Mesodermal cell (in vitro differentiated cells): ENCODE measurements around the gene NOTCH4.
"Not testable (repeated sequence)": the region's sequence is repeated elsewhere in the genome, so short reads cannot be mapped to it uniquely, and the experiment has no call there.

Experiments used
- H3K27ac ChIP-seq: 2 replicates; pipeline ENCODE4 v1.7.0; 2013; ENCODE audit warnings: mild to moderate bottlenecking, low read depth, low read length, moderate library complexity; ENCODE audit not compliant: severe bottlenecking
- H3K36me3 ChIP-seq: 2 replicates; pipeline ENCODE4 v1.7.1; 2013; ENCODE audit warnings: mild to moderate bottlenecking, low read length, moderate library complexity; ENCODE audit not compliant: control insufficient read depth, insufficient read depth
- H3K4me1 ChIP-seq: one replicate; pipeline ENCODE4 v1.7.1; 2013; ENCODE audit warnings: mild to moderate bottlenecking, low read length; ENCODE audit not compliant: insufficient read depth, control insufficient read depth, poor library complexity, severe bottlenecking
- H3K4me3 ChIP-seq: 2 replicates; pipeline ENCODE4 v1.7.0; 2013; ENCODE audit warnings: low read length, control low read depth, mild to moderate bottlenecking; ENCODE audit not compliant: insufficient read depth, poor library complexity, severe bottlenecking; ENCODE audit errors: extremely low read depth
- H3K9me3 ChIP-seq: 2 replicates; pipeline ENCODE4 v1.7.1; 2013; ENCODE audit warnings: mild to moderate bottlenecking, low read length, moderate library complexity; ENCODE audit not compliant: control insufficient read depth
- WGBS, 2 experiments: methylation state at CpG; one replicate each; pipeline ENCODE4 v1.1.5; 2013; ENCODE audit warnings: missing lambda C conversion rate in 2 of 2; ENCODE audit not compliant: insufficient coverage in 2 of 2; 5-methylcytosine and 5-hydroxymethylcytosine counted together

Gene NOTCH4

GRCh38 chr6:32202186-32202585 lies 21.7 kb downstream of the NOTCH4 start:
- H3K9me3 ChIP-seq = no peaks in the 10 kb centered on the region
- H3K4me3 ChIP-seq = no peak overlapping the region
- H3K36me3 ChIP-seq = no peaks in the 10 kb centered on the region
- peaks cover 3% of the 10 kb centered on the region for H3K4me1 ChIP-seq
- no peak overlapping the region for H3K27ac ChIP-seq
- 91 to 94% methylated on average over 8 to 9 of the region's 9 CpGs for WGBS, 2 experiments

- H3K36me3 ChIP-seq = no peaks in the 10 kb centered on the region
- no peak overlapping the region for H3K4me3 ChIP-seq
- 84 to 88% methylated on average over 10 to 11 of the region's 13 CpGs for WGBS, 2 experiments
- no peak overlapping the region for H3K27ac ChIP-seq
- H3K4me1 ChIP-seq = peaks cover 7% of the 10 kb centered on the region
- H3K9me3 ChIP-seq = no peaks in the 10 kb centered on the region
These were observed 23.0 kb downstream of the NOTCH4 start for GRCh38 chr6:32200711-32201475.

- H3K27ac ChIP-seq = no peak overlapping the region
- no peaks in the 10 kb centered on the region for H3K9me3 ChIP-seq
- H3K36me3 ChIP-seq = no peaks in the 10 kb centered on the region
- H3K4me1 ChIP-seq = peaks cover 14% of the 10 kb centered on the region
- no peak overlapping the region for H3K4me3 ChIP-seq
- 91 to 94% methylated on average over 16 to 17 of the region's 17 CpGs for WGBS, 2 experiments
These were observed 25.0 kb downstream of the NOTCH4 start for GRCh38 chr6:32198866-32199265.

- Histone ChIP-seq H3K4me3 (no peak overlapping the region), H3K4me1 (peaks cover 18% of the 10 kb centered on the region), H3K9me3 (no peaks in the 10 kb centered on the region), H3K36me3 (no peaks in the 10 kb centered on the region), H3K27ac (no peak overlapping the region)
- 94 to 100% methylated on average over 1 to 2 of the region's 3 CpGs for WGBS, 2 experiments
These were observed 25.5 kb downstream of the NOTCH4 start for GRCh38 chr6:32198345-32198696.

- 87 to 92% methylated on average over 17 to 26 of the region's 28 CpGs for WGBS, 2 experiments
These were observed 26.9 kb downstream of the NOTCH4 start for GRCh38 chr6:32196682-32197616.

GRCh38 chr6:32195902-32196681 lies 27.8 kb downstream of the NOTCH4 start:
- Histone ChIP-seq H3K4me3 (peak overlapping the region; percentile 63), H3K9me3 (no peaks in the 10 kb centered on the region), H3K27ac (peak overlapping the region; percentile 100), H3K4me1 (peaks cover 40% of the 10 kb centered on the region), H3K36me3 (no peaks in the 10 kb centered on the region)
- WGBS, 2 experiments = 0% methylated on average over 42 to 52 of the region's 58 CpGs

More at GRCh38 chr6:32196682-32197616, 26.9 kb downstream of the NOTCH4 start:
- H3K27ac ChIP-seq = peak overlapping the region; percentile 100
- H3K36me3 ChIP-seq = no peaks in the 10 kb centered on the region
- no peaks in the 10 kb centered on the region for H3K9me3 ChIP-seq
- peak overlapping the region; percentile 63 for H3K4me3 ChIP-seq
- peaks cover 31% of the 10 kb centered on the region for H3K4me1 ChIP-seq

- Histone ChIP-seq H3K36me3 (no peaks in the 10 kb centered on the region), H3K9me3 (no peaks in the 10 kb centered on the region), H3K27ac (peak overlapping the region; percentile 100), H3K4me1 (peaks cover 45% of the 10 kb centered on the region), H3K4me3 (peak overlapping the region; percentile 63)
- WGBS, 2 experiments = 0% methylated on average over 23 to 25 of the region's 25 CpGs
These were observed 28.3 kb downstream of the NOTCH4 start for GRCh38 chr6:32195652-32195901.

GRCh38 chr6:32194825-32195651 lies 28.8 kb downstream of the NOTCH4 start:
- Histone ChIP-seq H3K9me3 (no peaks in the 10 kb centered on the region), H3K27ac (peak overlapping the region; percentile 85), H3K4me3 (peak overlapping the region; percentile 29), H3K4me1 (peaks cover 49% of the 10 kb centered on the region), H3K36me3 (no peaks in the 10 kb centered on the region)
- WGBS, 2 experiments = 21 to 27% methylated on average over 9 to 13 of the region's 15 CpGs

GRCh38 chr6:32194388-32194787 lies 29.5 kb downstream of the NOTCH4 start:
- Histone ChIP-seq H3K4me1 (peaks cover 49% of the 10 kb centered on the region), H3K4me3 (no peak overlapping the region), H3K27ac (peak overlapping the region; percentile 85), H3K9me3 (no peaks in the 10 kb centered on the region), H3K36me3 (no peaks in the 10 kb centered on the region)
- WGBS, 2 experiments = 89 to 100% methylated on average over 4 of the region's 4 CpGs

- peaks cover 11% of the 10 kb centered on the region for H3K36me3 ChIP-seq
- H3K9me3 ChIP-seq = not testable (repeated sequence)
- peaks cover 55% of the 10 kb centered on the region for H3K4me1 ChIP-seq
- WGBS, 2 experiments = 87 to 95% methylated on average over 4 to 7 of the region's 13 CpGs
- peak overlapping the region; percentile 73 for H3K27ac ChIP-seq
- H3K4me3 ChIP-seq = peak overlapping the region; percentile 26
These were observed 30.8 kb downstream of the NOTCH4 start for GRCh38 chr6:32193096-32193495.
